Stimulated activated CD8-positive, alpha-beta memory T cell treated with anti-CD3 and anti-CD28 coated beads, Interleukin-15, amount 100 ng/mL, for 1 hour (primary cell): ENCODE data around the gene L3MBTL1.
"Not testable (repeated sequence)": the region's sequence is repeated elsewhere in the genome, so short reads cannot be mapped to it uniquely, and the experiment has no call there.

ENCODE experiments used
- DNase-seq: peaks from one replicate; pipeline ENCODE4 v3.0.0-alpha.2; 2020; ENCODE audit warnings: low read depth

Gene L3MBTL1

GRCh38 chr20:43559147-43559987, 51.9 kb downstream of the L3MBTL1 start:
- no peak for DNase-seq

- no peak for DNase-seq
Observed at GRCh38 chr20:43560974-43561373, 53.5 kb downstream of the L3MBTL1 start.

GRCh38 chr20:43563429-43563828, 55.9 kb downstream of the L3MBTL1 start:
- no peak for DNase-seq

GRCh38 chr20:43563991-43564390, 56.5 kb downstream of the L3MBTL1 start:
- no peak for DNase-seq

- DNase-seq, result no peak
Observed at GRCh38 chr20:43564455-43564854, 57.0 kb downstream of the L3MBTL1 start.

- DNase-seq, result no peak
Observed at GRCh38 chr20:43564993-43565757, 57.7 kb downstream of the L3MBTL1 start.

GRCh38 chr20:43565758-43566104, 58.2 kb downstream of the L3MBTL1 start:
- no peak for DNase-seq

GRCh38 chr20:43567477-43567876, 60.0 kb downstream of the L3MBTL1 start:
- DNase-seq, result no peak

GRCh38 chr20:43568706-43569105, 61.2 kb downstream of the L3MBTL1 start:
- no peak for DNase-seq

- no peak for DNase-seq
Observed at GRCh38 chr20:43569282-43569681, 61.8 kb downstream of the L3MBTL1 start.

- no peak for DNase-seq
Observed at GRCh38 chr20:43570496-43570895, 63.0 kb downstream of the L3MBTL1 start.

GRCh38 chr20:43571310-43571709, 63.8 kb downstream of the L3MBTL1 start:
- DNase-seq, result no peak

- DNase-seq, result no peak
Observed at GRCh38 chr20:43571771-43572170, 64.3 kb downstream of the L3MBTL1 start.

- DNase-seq, result no peak
Observed at GRCh38 chr20:43572891-43573290, 65.4 kb downstream of the L3MBTL1 start.

- no peak for DNase-seq
Observed at GRCh38 chr20:43576108-43576507, 68.6 kb downstream of the L3MBTL1 start.

GRCh38 chr20:43579861-43580793, 72.6 kb downstream of the L3MBTL1 start:
- DNase-seq, result no peak

GRCh38 chr20:43583133-43583864, 75.8 kb downstream of the L3MBTL1 start:
- no peak for DNase-seq

- DNase-seq, result no peak
Observed at GRCh38 chr20:43583982-43584432, 76.5 kb downstream of the L3MBTL1 start.

GRCh38 chr20:43584448-43585136, 77.1 kb downstream of the L3MBTL1 start:
- no peak for DNase-seq

- no peak for DNase-seq
Observed at GRCh38 chr20:43586641-43587040, 79.1 kb downstream of the L3MBTL1 start.

GRCh38 chr20:43588526-43588925, 81.0 kb downstream of the L3MBTL1 start:
- DNase-seq, result not testable (repeated sequence)
